ENCODE measurements around the gene IL1R1. TPM values are rescaled to one million over a fixed set of nuclear protein-coding genes. Genes with fewer than 3 reads are reported as not detected.
A peak's percentile ranks its signal among the peaks of the same experiment; 100 is the strongest.
"Not testable (repeated sequence)": the region's sequence is repeated elsewhere in the genome, so short reads cannot be mapped to it uniquely, and the experiment has no call there.

The IL1R1 gene
- polyA plus RNA-seq, 10 donors = 8.8 to 14.8 (median 12.2) TPM

- no peak for DNase-seq
Observed at GRCh38 chr2:102109016-102109415, 33.5 kb upstream of the IL1R1 start.

- DNase-seq = no peak
Observed at GRCh38 chr2:102110171-102110570, 32.4 kb upstream of the IL1R1 start.

GRCh38 chr2:102110596-102111334, 31.8 kb upstream of the IL1R1 start:
- DNase-seq = no peak

- no peak for DNase-seq
Observed at GRCh38 chr2:102111823-102112222, 30.7 kb upstream of the IL1R1 start.

- no peak for DNase-seq
Observed at GRCh38 chr2:102112271-102112670, 30.3 kb upstream of the IL1R1 start.

- peak in 1 of 3 donors; percentile 84 for DNase-seq
Observed at GRCh38 chr2:102112692-102113665, 29.6 kb upstream of the IL1R1 start.

- peak in 1 of 3 donors; percentile 93 for DNase-seq
Observed at GRCh38 chr2:102114290-102114721, 28.2 kb upstream of the IL1R1 start.

- DNase-seq = no peak
Observed at GRCh38 chr2:102114851-102115497, 27.6 kb upstream of the IL1R1 start.

GRCh38 chr2:102116630-102117471, 25.7 kb upstream of the IL1R1 start:
- DNase-seq = peak in 1 of 3 donors; percentile 35

GRCh38 chr2:102117472-102117858, 25.1 kb upstream of the IL1R1 start:
- DNase-seq = peak in 1 of 3 donors; percentile 86

GRCh38 chr2:102119255-102119654, 23.3 kb upstream of the IL1R1 start:
- DNase-seq = no peak

- DNase-seq = no peak
Observed at GRCh38 chr2:102120261-102120660, 22.3 kb upstream of the IL1R1 start.

GRCh38 chr2:102120701-102121159, 21.8 kb upstream of the IL1R1 start:
- DNase-seq = no peak

- peak; percentile 67 to 86 (median 67) for DNase-seq
Observed at GRCh38 chr2:102122115-102122514, 20.4 kb upstream of the IL1R1 start.

GRCh38 chr2:102122909-102123308, 19.6 kb upstream of the IL1R1 start:
- no peak for DNase-seq

- not testable (repeated sequence) for DNase-seq
Observed at GRCh38 chr2:102124421-102124820, 18.1 kb upstream of the IL1R1 start.

GRCh38 chr2:102126169-102126568, 16.4 kb upstream of the IL1R1 start:
- no peak for DNase-seq

- no peak for DNase-seq
Observed at GRCh38 chr2:102126660-102127059, 15.9 kb upstream of the IL1R1 start.

- DNase-seq = no peak
Observed at GRCh38 chr2:102129082-102129481, 13.5 kb upstream of the IL1R1 start.

GRCh38 chr2:102129951-102130646, 12.4 kb upstream of the IL1R1 start:
- DNase-seq = no peak

- DNase-seq = no peak
Observed at GRCh38 chr2:102130647-102130991, 11.9 kb upstream of the IL1R1 start.
